ENCODE results near the gene HELLS.

Gene HELLS

GRCh38 chr10:94583124-94583523 is 37.5 kb downstream of the HELLS start:
- intact Hi-C loops (cut with DNase I; ENCODE audit: low total_unique reads): no loop called here
- no peak overlapping the region for H3K27ac ChIP-seq
- DNase-seq: no peak
- no peak overlapping the region for H3K4me3 ChIP-seq
- no peaks in the 10 kb centered on the region for H3K4me1 ChIP-seq
- no peaks in the 10 kb centered on the region for H3K27me3 ChIP-seq
- TF ChIP-seq, protein P1, sequence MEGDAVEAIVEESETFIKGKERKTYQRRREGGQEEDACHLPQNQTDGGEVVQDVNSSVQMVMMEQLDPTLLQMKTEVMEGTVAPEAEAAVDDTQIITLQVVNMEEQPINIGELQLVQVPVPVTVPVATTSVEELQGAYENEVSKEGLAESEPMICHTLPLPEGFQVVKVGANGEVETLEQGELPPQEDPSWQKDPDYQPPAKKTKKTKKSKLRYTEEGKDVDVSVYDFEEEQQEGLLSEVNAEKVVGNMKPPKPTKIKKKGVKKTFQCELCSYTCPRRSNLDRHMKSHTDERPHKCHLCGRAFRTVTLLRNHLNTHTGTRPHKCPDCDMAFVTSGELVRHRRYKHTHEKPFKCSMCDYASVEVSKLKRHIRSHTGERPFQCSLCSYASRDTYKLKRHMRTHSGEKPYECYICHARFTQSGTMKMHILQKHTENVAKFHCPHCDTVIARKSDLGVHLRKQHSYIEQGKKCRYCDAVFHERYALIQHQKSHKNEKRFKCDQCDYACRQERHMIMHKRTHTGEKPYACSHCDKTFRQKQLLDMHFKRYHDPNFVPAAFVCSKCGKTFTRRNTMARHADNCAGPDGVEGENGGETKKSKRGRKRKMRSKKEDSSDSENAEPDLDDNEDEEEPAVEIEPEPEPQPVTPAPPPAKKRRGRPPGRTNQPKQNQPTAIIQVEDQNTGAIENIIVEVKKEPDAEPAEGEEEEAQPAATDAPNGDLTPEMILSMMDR (IDR thresholded peaks at IDR 0.05): no peak
- H3K36me3 ChIP-seq: no peaks in the 10 kb centered on the region
- no peaks in the 10 kb centered on the region for H3K9me3 ChIP-seq

- H3K4me3 ChIP-seq: no peak overlapping the region
- no peaks in the 10 kb centered on the region for H3K9me3 ChIP-seq
- DNase-seq: no peak
- no peaks in the 10 kb centered on the region for H3K27me3 ChIP-seq
- no peaks in the 10 kb centered on the region for H3K4me1 ChIP-seq
- no peak overlapping the region for H3K27ac ChIP-seq
- H3K36me3 ChIP-seq: peaks cover 0 to 7% (median 0%) of the 10 kb centered on the region in 3 donors
- intact Hi-C loops (cut with DNase I; ENCODE audit: low total_unique reads): no loop called here
- TF ChIP-seq, protein P1 (IDR thresholded peaks at IDR 0.05): no peak
Measured at GRCh38 chr10:94591461-94592205, 46.0 kb downstream of the HELLS start.

DNA sequence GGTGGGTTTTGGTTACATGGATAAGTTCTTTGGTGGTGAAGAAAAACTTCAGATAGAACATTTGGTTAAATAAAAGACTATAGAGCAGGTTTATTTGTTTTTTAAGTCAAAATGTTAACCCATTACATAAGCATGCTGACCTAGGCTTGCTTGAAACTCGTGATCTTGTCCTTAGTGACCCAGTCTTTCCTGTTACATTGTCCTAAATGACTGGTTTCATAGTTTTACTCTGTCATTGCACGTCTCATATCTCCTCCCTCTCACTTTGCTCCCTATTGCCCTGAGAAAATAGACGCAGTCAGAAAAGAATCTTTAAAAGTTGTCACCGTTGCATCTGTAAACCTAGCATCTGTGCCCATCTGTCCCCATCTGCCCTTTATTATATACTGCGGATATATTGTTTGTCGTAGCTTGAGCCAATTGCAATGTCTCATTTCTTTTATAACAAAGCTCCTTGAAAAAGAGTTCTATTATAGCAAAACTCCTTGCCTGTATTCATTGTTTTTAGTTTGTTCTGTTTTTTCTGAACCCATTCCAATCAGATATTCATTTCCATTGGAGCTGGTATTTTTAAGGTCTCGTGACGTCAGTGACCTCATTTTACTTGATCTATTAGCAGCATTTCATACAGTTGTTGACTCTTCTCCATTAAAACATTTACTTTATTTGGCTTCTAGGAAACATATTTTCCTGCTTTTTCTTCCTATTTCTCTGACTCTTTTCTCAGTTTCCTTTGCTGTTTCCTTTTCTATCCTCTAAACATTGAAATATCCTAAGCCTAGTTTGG is 57.3 kb downstream of the HELLS start:
- DNase-seq: no peak
- TF ChIP-seq, protein P1 (IDR thresholded peaks at IDR 0.05): no peak
- no peak overlapping the region for H3K27ac ChIP-seq
- H3K4me3 ChIP-seq: no peak overlapping the region
- intact Hi-C loops (cut with DNase I; ENCODE audit: low total_unique reads): no loop called here
- H3K4me1 ChIP-seq: no peaks in the 10 kb centered on the region
- H3K9me3 ChIP-seq: no peaks in the 10 kb centered on the region
- H3K36me3 ChIP-seq: no peaks in the 10 kb centered on the region
- H3K27me3 ChIP-seq: no peaks in the 10 kb centered on the region

DNA sequence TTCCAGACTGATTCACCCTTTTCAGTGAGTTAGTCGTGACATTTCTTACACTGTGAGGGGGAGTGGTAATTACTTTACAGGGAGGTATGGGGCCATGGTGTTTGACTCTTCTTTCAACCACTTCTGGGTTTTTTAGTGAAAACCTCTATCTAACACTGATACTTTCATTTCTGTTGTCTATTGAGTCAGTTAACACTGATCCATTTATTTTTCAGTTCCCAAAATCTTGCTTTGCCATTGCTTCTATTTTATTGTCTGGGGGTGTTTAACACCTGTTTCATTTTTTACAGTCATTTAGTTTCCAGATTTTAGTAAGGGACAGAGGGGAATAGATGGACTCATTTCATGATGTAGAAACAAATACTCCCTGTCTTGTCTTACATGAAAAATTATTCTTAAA is 61.5 kb downstream of the HELLS start:
- H3K27me3 ChIP-seq: no peaks in the 10 kb centered on the region
- no peak overlapping the region for H3K27ac ChIP-seq
- intact Hi-C loops (cut with DNase I; ENCODE audit: low total_unique reads): no loop called here
- no peaks in the 10 kb centered on the region for H3K9me3 ChIP-seq
- no peaks in the 10 kb centered on the region for H3K4me1 ChIP-seq
- no peak overlapping the region for H3K4me3 ChIP-seq
- H3K36me3 ChIP-seq: no peaks in the 10 kb centered on the region
- DNase-seq: no peak
- TF ChIP-seq, protein P1 (IDR thresholded peaks at IDR 0.05): no peak

- no peaks in the 10 kb centered on the region for H3K9me3 ChIP-seq
- intact Hi-C loops (cut with DNase I; ENCODE audit: low total_unique reads): no loop called here
- no peaks in the 10 kb centered on the region for H3K27me3 ChIP-seq
- no peak for DNase-seq
- no peaks in the 10 kb centered on the region for H3K36me3 ChIP-seq
- no peak overlapping the region for H3K4me3 ChIP-seq
- no peaks in the 10 kb centered on the region for H3K4me1 ChIP-seq
- TF ChIP-seq, protein P1 (IDR thresholded peaks at IDR 0.05): no peak
- H3K27ac ChIP-seq: no peak overlapping the region
Measured at GRCh38 chr10:94608559-94608958, 63.0 kb downstream of the HELLS start.

Measured in tibial artery (tissue), 4 donors.